Measurements from ENCODE around the gene UCK1. TPM values are rescaled to one million over a fixed set of nuclear protein-coding genes. Genes with fewer than 3 reads are reported as not detected.

Gene UCK1
- total and polyA plus RNA-seq, 11 donors = 16.4 to 45.1 (median 24.9) TPM

GRCh38 chr9:131511416-131511815, 19.6 kb downstream of the UCK1 start:
- ATAC-seq (no peak), DNase-seq (no peak)
- intact Hi-C loops (cut with DNase I) = no loop called here
- H3K4me3 ChIP-seq = no peak overlapping the region
- H3K27me3 ChIP-seq = no peaks in the 10 kb centered on the region
- TF ChIP-seq CTCF (IDR thresholded peaks at IDR 0.05) = no peak
- no peak for TF ChIP-seq POLR2A (IDR thresholded peaks at IDR 0.05)
- H3K36me3 ChIP-seq = peaks cover 2 to 85% (median 75%) of the 10 kb centered on the region in 9 donors
- WGBS, 4 donors = 72 to 86% (median 77%) methylated on average over 7 of the region's 7 CpGs
- no peak overlapping the region for H3K27ac ChIP-seq
- H3K4me1 ChIP-seq = peaks cover 0 to 4% (median 0%) of the 10 kb centered on the region in 12 donors
- H3K9me3 ChIP-seq = peaks cover 0 to 11% (median 0%) of the 10 kb centered on the region in 12 donors

GRCh38 chr9:131505012-131505411, 26.1 kb downstream of the UCK1 start:
- ATAC-seq (no peak), DNase-seq (no peak)
- intact Hi-C loops (cut with DNase I) = loop anchor here in 2 of 10 donors (10.0 kb wide), 1 partner anchor 240 kb away; the partner anchor contains the start of gene RAPGEF1 (in 2 of the 2)
- H3K4me3 ChIP-seq = no peak overlapping the region
- H3K4me1 ChIP-seq = peaks cover 0 to 25% (median 17%) of the 10 kb centered on the region in 12 donors
- no peaks in the 10 kb centered on the region for H3K9me3 ChIP-seq
- peaks cover 0 to 35% (median 21%) of the 10 kb centered on the region in 9 donors for H3K36me3 ChIP-seq
- no peaks in the 10 kb centered on the region for H3K27me3 ChIP-seq
- WGBS, 4 donors = 93 to 96% (median 95%) methylated on average over 8 of the region's 8 CpGs
- H3K27ac ChIP-seq = no peak overlapping the region
- no peak for TF ChIP-seq CTCF (IDR thresholded peaks at IDR 0.05)
- TF ChIP-seq POLR2A (IDR thresholded peaks at IDR 0.05) = no peak

GRCh38 chr9:131503626-131504465, 27.2 kb downstream of the UCK1 start:
- ATAC-seq (no peak), DNase-seq (peak in 1 of 5 donors; percentile 60)
- Histone ChIP-seq H3K36me3 (peaks cover 0 to 35% (median 20%) of the 10 kb centered on the region in 9 donors), H3K9me3 (no peaks in the 10 kb centered on the region), H3K4me3 (peak overlapping the region; percentile 67 to 99 (median 89)), H3K4me1 (peaks cover 0 to 25% (median 17%) of the 10 kb centered on the region in 12 donors), H3K27ac (peak overlapping the region in 6 of 12 donors; percentile 77 to 85 (median 83)), H3K27me3 (no peaks in the 10 kb centered on the region)
- no peak for TF ChIP-seq CTCF (IDR thresholded peaks at IDR 0.05)
- TF ChIP-seq POLR2A (IDR thresholded peaks at IDR 0.05) = no peak
- intact Hi-C loops (cut with DNase I) = loop anchor here in 2 of 10 donors (10.0 kb wide), 1 partner anchor 241 kb away; the partner anchor contains the start of gene RAPGEF1 (in 2 of the 2)
- WGBS, 4 donors = 24 to 34% (median 29%) methylated on average over 26 to 32 of the region's 32 CpGs
